GM19468 (cell line): ENCODE results near the gene TRAF7.
"Not testable (repeated sequence)": the region's sequence is repeated elsewhere in the genome, so short reads cannot be mapped to it uniquely, and the experiment has no call there.

Experiments
- ATAC-seq: cut with Tn5 transposase; IDR thresholded peaks from one replicate; pipeline ENCODE4 v1.9.1; 2021; ENCODE audit warnings: mild to moderate bottlenecking, moderate library complexity, moderate number of reproducible peaks; ENCODE audit not compliant: unreplicated experiment; ENCODE audit errors: extremely low read depth

Gene TRAF7

DNA sequence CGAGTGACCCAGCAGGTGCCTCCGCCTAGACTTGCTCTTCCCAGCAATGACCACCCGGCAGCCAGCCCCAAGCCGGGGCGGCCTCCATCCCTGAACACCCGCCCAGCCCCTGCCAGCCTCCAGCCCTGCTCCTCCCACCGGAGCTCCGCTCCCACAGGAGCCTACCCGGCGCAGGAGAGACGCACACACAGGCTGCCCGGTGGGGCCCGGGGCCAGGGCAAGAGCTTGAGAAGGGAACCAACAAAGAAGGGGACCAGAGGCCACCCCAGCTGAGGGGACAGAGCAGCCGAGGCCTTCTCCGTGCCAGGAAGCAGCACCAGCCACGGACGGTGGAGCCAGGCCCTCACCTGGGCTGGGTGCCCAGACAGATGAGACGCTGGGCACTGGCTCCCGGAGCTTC lies 33.7 kb upstream of the TRAF7 start:
- no peak for ATAC-seq

DNA sequence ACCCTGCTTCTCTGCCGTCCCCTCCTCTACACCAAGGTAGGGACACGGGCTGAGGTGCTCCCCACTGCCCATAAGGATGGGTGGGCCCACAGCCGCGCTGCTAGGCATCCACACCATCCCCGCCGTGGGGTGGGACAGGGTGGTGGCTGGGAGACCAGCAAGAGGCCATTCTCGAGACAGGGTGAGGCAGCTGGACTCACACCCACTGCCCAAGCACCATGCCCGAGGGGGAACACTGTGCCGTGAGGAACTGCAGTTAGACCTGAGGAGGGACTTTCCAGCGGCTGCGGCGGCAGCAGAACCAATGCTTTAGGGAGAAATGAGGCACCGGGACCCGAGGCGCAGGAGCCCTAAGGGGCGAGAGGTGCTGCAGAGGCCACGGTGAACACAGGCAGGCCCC lies 33.2 kb upstream of the TRAF7 start:
- no peak for ATAC-seq

DNA sequence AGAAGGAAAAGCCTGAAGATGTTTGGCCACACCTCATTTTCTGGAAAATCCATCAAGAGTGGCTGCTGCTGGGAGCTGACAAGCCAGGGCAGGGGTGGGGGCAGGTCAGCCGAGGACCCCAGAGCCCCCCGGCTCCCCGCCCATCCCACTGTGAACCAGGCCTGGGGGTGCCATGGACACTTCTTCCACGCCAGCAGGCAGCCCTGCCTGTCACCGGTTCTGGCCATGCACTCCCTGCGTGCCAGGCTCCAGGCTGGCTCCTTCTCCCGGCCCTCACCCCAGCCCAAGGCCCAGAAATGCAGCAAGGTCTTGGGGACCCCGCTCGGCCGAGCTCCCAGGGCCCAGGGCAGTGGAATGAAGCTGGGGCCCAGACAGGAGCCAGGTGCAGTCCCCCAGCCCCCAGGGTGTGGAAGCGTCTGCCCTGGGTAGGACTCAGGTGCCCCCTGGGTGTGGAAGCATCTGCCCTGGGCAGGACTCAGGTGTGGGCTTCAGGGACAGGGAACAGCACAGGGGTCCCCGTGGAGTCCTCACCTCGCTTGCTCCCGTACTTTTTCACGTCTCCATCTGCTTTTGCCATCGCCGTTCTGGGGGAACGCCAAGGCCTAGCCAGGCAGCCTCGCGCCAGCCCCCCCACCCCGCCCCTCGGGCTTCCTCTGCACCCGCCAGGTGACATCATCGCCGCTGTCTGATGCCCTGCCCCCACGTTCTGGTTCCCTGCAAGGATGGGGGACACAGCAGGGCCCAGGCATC lies 32.5 kb upstream of the TRAF7 start:
- not testable (repeated sequence) for ATAC-seq

- ATAC-seq, result not testable (repeated sequence)
Measured at GRCh38 chr16:2123706-2124376, 31.7 kb upstream of the TRAF7 start.

DNA sequence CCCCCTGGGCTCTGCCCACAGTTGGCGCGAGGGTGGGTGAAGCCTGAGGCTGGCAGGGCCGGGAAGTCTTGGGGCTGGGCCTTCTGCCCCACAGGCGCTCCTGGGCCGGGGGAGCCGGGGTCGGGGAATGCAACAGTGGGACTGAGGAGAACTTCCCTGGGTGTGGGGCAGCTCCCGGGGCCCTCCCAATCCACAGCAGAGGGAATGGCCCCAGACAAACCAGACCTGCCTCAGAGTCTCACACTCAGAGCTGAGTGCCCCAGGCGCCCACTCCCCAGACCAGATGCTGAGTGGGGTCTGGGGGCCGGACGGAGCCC lies 31.2 kb upstream of the TRAF7 start:
- ATAC-seq, result not testable (repeated sequence)

GRCh38 chr16:2124694-2125444 lies 30.7 kb upstream of the TRAF7 start:
- not testable (repeated sequence) for ATAC-seq

- not testable (repeated sequence) for ATAC-seq
Measured at GRCh38 chr16:2125609-2126008, 30.0 kb upstream of the TRAF7 start.

- ATAC-seq, result not testable (repeated sequence)
Measured at GRCh38 chr16:2126161-2126743, 29.3 kb upstream of the TRAF7 start.

DNA sequence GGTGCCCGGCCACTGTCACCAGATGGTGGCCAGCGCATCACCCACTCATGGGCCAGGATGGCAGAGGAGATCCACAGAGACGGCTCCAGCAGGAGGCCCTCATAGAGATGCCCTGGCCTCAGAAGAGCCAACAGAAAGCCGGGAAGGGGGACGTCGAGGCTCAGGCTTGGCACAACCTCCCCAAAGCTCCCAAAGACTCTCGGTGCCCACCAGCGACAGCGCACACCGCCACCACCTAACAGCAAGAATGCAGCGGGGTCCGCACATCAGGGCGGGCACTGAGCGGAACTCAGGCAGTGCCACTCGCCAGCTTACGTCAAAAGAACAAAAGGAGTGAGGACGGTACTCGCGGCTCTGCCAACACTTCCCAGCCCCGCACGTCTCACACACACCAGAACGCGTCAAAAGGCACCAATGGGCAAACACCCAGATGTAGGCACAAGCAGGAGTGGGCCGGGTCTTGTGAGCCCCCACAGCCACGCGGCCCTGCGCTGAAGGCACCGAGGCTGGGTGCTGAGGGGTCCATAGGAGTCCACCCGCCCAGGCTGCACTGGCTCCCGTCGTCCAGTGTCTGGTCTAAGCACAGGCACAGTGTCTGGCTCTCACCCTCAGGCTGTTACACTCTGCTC lies 28.5 kb upstream of the TRAF7 start:
- ATAC-seq, result not testable (repeated sequence)

DNA sequence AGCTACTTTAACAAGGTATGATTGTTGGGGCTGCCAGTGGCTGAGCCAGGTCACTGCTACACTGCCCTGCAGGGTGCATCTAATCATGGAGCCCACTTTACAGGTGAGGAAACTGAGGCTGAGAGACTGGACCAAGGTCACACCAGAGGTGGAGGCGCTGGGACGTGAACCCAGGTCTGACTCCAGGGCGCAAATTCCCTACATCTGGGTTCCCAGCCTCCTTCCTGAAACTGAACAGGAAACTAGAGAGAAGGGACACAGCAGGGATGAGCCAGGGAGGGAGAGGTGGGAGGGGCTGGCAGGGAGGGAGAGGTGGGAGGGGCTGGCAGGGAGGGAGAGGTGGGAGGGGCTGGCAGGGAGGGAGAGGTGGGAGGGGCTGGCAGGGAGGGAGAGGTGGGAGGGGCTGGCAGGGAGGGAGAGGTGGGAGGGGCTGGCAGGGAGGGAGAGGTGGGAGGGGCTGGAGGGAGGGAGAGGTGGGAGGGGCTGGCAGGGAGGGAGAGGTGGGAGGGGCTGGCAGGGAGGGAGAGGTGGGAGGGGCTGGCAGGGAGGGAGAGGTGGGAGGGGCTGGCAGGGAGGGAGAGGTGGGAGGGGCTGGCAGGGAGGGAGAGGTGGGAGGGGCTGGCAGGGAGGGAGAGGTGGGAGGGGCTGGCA lies 27.8 kb upstream of the TRAF7 start:
- ATAC-seq, result not testable (repeated sequence)

GRCh38 chr16:2129251-2129650 lies 26.3 kb upstream of the TRAF7 start:
- not testable (repeated sequence) for ATAC-seq

DNA sequence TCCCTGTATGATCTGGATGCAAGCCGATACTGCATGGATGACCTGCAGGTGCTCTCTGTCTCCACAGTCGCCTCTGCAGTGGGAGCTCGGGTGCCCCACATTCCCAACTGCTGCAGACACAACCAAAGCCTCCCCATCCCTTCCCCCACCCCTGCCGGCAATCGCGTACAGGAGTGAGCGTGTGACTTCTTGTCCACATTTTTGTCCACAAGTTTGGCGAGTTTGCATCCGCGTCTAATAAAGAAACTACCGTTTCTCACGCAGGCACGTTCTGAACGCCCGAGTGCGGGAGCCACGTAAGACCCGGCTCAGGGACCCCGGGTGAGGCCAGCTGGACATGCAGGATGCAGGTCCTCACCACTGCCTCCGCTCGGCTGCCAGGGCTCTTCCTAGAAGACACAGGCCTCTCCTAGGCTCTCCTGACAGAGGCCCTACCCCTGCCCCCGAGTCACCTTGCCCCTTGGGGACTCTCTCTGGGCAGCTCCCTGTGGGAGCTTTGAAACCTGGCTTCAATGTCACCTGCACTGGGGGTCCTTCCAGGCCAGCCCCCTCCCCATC lies 25.6 kb upstream of the TRAF7 start:
- not testable (repeated sequence) for ATAC-seq

DNA sequence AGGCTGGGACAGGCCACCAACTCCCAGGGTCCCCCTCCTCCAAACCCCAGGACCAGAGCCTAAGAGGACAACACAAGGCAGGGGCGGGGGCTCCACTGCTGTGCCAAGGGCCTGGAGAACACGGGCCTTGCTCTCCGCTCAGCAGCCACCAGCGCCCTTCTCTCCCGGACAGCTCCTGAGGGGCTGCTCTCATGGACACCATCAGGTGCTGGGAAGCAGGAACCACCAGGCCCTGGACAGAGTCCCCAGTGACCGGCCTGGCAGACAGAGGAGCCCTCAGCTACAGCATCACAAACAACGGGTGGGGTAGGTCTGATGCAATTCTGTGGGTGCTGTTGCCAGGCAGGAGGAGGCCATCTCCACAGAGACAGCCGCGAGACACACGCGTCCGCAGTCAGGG lies 21.8 kb upstream of the TRAF7 start:
- ATAC-seq, result not testable (repeated sequence)

- not testable (repeated sequence) for ATAC-seq
Measured at GRCh38 chr16:2135071-2135470, 20.5 kb upstream of the TRAF7 start.

- not testable (repeated sequence) for ATAC-seq
Measured at GRCh38 chr16:2135770-2136490, 19.7 kb upstream of the TRAF7 start, which contains the start of gene PKD1. TSS of gene PKD1 (minus strand) at chr16:2135898. CDS start at chr16:2135689, 209 bp downstream.

- no peak for ATAC-seq
Measured at GRCh38 chr16:2142942-2143877, 12.4 kb upstream of the TRAF7 start.

DNA sequence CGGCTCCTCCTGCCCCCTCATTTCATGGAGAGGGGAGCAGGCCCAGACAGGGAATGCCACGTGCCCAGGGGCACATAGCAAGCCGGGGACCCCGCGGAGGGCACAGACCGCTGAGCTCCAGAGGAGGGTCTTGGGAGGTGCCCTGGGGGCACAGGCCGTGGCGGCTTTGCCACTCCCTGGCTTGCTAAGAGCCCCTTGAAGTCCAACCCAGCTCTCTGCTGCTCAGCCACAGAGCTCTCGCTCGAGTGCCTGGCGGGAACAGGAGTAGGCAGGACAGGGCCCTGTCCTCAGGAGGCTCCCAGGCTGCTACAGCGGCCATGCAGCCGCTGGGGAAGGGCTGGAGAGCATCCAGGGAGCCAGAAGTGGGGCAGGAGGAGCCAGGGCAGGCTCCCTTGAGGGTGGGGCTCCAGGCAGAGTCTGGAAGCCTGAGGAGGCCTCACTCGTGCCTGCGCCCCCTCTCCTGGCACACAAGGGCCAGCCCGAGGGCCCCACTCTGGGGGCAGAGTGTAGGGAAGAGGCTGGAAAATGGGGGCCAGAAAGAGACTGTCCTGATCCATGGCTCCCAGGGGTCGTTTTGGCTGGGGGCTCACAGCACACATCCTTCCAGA lies 11.6 kb upstream of the TRAF7 start:
- no peak for ATAC-seq
